Measurements from ENCODE around the gene SVIL. TPM values are rescaled to one million over a fixed set of nuclear protein-coding genes. Genes with fewer than 3 reads are reported as not detected.

Gene SVIL
- total RNA-seq, 1 experiment from 2014 or later: 15.3 TPM

GRCh38 chr10:29649561-29650551 lies 15.1 kb upstream of the SVIL start:
- Histone ChIP-seq H3K4ac (ENCODE audit: low read depth, low read length) (no peak overlapping the region), H3T11ph (ENCODE audit: low read length) (no peak overlapping the region), H2AFZ (ENCODE audit: low read length) (no peak overlapping the region), H3K79me1 (ENCODE audit: insufficient read depth, low read depth, low read length, poor library complexity, severe bottlenecking) (no peaks in the 10 kb centered on the region), H3K14ac (ENCODE audit: insufficient read depth, low read length) (no peak overlapping the region), H3K23me2 (ENCODE audit: insufficient read length, low read depth, low read length, poor library complexity, severe bottlenecking) (no peaks in the 10 kb centered on the region), H2AK5ac (ENCODE audit: insufficient read length, low read length) (no peak overlapping the region), H3K18ac (ENCODE audit: insufficient read length, low read depth, low read length) (no peak overlapping the region), H4K20me1 (ENCODE audit: control insufficient read depth, insufficient read depth, insufficient read length) (no peaks in the 10 kb centered on the region), H3K4me2 (ENCODE audit: insufficient read depth, insufficient read length, low read length) (no peak overlapping the region), H2BK5ac (ENCODE audit: insufficient read length, low read length) (no peak overlapping the region), H3K27ac (ENCODE audit: insufficient read length, low read depth, low read length) (no peak overlapping the region), H4K8ac (replicated peaks; ENCODE audit: insufficient read length, low read depth, low read length) (no peak overlapping the region), H2BK15ac (ENCODE audit: low read depth, low read length) (no peak overlapping the region), H3K23ac (ENCODE audit: insufficient read length, low read depth, low read length) (no peak overlapping the region), H2BK12ac (ENCODE audit: insufficient read length, low read depth, low read length) (no peak overlapping the region), H3K79me2 (ENCODE audit: insufficient read depth, low read length) (no peaks in the 10 kb centered on the region), H3K9ac (ENCODE audit: extremely low read depth, insufficient read length, low read length) (no peak overlapping the region), H4K5ac (ENCODE audit: insufficient read length, low read depth, low read length) (no peak overlapping the region), H4K91ac (ENCODE audit: insufficient read length, low read depth, low read length) (no peak overlapping the region), H2BK120ac (ENCODE audit: low read depth, low read length, poor library complexity, severe bottlenecking) (no peak overlapping the region), H3K27me3 (ENCODE audit: insufficient read depth, low read length) (no peaks in the 10 kb centered on the region), H3K4me1 (ENCODE audit: insufficient read depth, low read length) (no peaks in the 10 kb centered on the region; the same call in 1 of the 2 replicates), H3K9me3 (ENCODE audit: control insufficient read depth, low read depth, low read length) (no peaks in the 10 kb centered on the region), H2BK20ac (ENCODE audit: low read depth, low read length, poor library complexity, severe bottlenecking) (no peak overlapping the region), H3K56ac (ENCODE audit: insufficient read length, low read depth, low read length) (no peak overlapping the region)
- no CpG with 5 or more reads among the region's 7 CpGs for WGBS (ENCODE audit: extremely low coverage, insufficient read length, low lambda C conversion rate)
- no peak overlapping the region for H3K4me3 Mint-ChIP-seq
- peaks cover 0 to 3% of the 10 kb centered on the region in 2 experiments; a peak in 3 of 5 replicates for H3K9me3 Mint-ChIP-seq
- H3K4me1 Mint-ChIP-seq: peaks cover 14 to 24% of the 10 kb centered on the region in 2 experiments
- no peaks in the 10 kb centered on the region for H3K27me3 Mint-ChIP-seq (ENCODE audit: low read depth)
- DNase-seq: no peak
- no peak overlapping the region; a peak in 1 of 7 replicates for H3K27ac Mint-ChIP-seq
- H3K36me3 Mint-ChIP-seq (ENCODE audit: insufficient read depth in 1 of 3, low read depth in 3 of 3): peaks cover 2 to 13% (median 4%) of the 10 kb centered on the region in 3 experiments; a peak in 5 of 7 replicates
- TF ChIP-seq CTCF (conservative IDR thresholded peaks at IDR 0.05): no peak
